GM23338 (cell line): ENCODE results near the gene CUX1. TPM values are rescaled to one million over a fixed set of nuclear protein-coding genes. Genes with fewer than 3 reads are reported as not detected.

Experiments
- ATAC-seq: fragments of 200-7000 bp; cut with Tn5 transposase; 3 replicates; pipeline ENCODE4 v1.9.1; 2020
- DNase-seq: peaks from one replicate; pipeline ENCODE4 v3.0.0-alpha.2; 2015; ENCODE audit warnings: low spot score
- H2AFZ ChIP-seq: fragments of 200-600 bp; sonication (generic); 2 replicates; pipeline ENCODE4 v1.8.0; 2016; ENCODE audit warnings: antibody characterized with exemption, mild to moderate bottlenecking, moderate library complexity
- H3F3A ChIP-seq: fragments of 200-600 bp; sonication (generic); replicated peaks from 2 replicates; pipeline ENCODE4 v1.8.0; 2017; ENCODE audit warnings: antibody characterized with exemption, mixed run types, low read depth
- H3K27ac ChIP-seq: fragments of 200-600 bp; sonication (generic); 2 replicates; pipeline ENCODE4 v1.6.1; 2016; ENCODE audit warnings: low read depth
- H3K27me3 ChIP-seq: fragments of 200-600 bp; sonication (generic); 2 replicates; pipeline ENCODE4 v1.8.0; 2016; ENCODE audit warnings: mild to moderate bottlenecking, mixed run types, moderate library complexity; ENCODE audit not compliant: insufficient read depth
- H3K36me3 ChIP-seq: fragments of 200-600 bp; sonication (generic); 2 replicates; pipeline ENCODE4 v1.8.0; 2016; ENCODE audit warnings: mild to moderate bottlenecking; ENCODE audit not compliant: insufficient read depth
- H3K4me1 ChIP-seq: fragments of 200-600 bp; sonication (generic); 2 replicates; pipeline ENCODE4 v1.8.0; 2016; ENCODE audit warnings: mild to moderate bottlenecking, moderate library complexity; ENCODE audit not compliant: insufficient read depth
- H3K4me2 ChIP-seq: fragments of 200-600 bp; sonication (generic); 2 replicates; pipeline ENCODE4 v1.7.1; 2017; ENCODE audit warnings: mixed run types
- H3K4me3 ChIP-seq: fragments of 200-600 bp; sonication (generic); 2 replicates; pipeline ENCODE4 v1.6.1; 2016; ENCODE audit warnings: mixed run types
- H3K79me2 ChIP-seq: fragments of 200-600 bp; sonication (generic); replicated peaks from 2 replicates; pipeline ENCODE4 v1.8.0; 2017; ENCODE audit warnings: mild to moderate bottlenecking; ENCODE audit not compliant: insufficient read depth
- H3K9me2 ChIP-seq: fragments of 200-600 bp; sonication (generic); 2 replicates; pipeline ENCODE4 v1.8.0; 2017; ENCODE audit not compliant: insufficient read depth
- H4K20me1 ChIP-seq: fragments of 200-600 bp; sonication (generic); replicated peaks from 2 replicates; pipeline ENCODE4 v1.8.0; 2017; ENCODE audit warnings: mild to moderate bottlenecking; ENCODE audit not compliant: insufficient read depth
- H3K27ac Mint-ChIP-seq: 2 replicates; pipeline ENCODE4 v1.8.0; 2020; ENCODE audit warnings: inconsistent platforms, mild to moderate bottlenecking, moderate library complexity, mixed read lengths
- H3K27me3 Mint-ChIP-seq: 3 replicates; pipeline ENCODE4 v1.8.0; 2022; ENCODE audit warnings: low read depth, mild to moderate bottlenecking, moderate library complexity, mixed read lengths, inconsistent platforms; ENCODE audit not compliant: insufficient read depth, poor library complexity
- H3K36me3 Mint-ChIP-seq: 3 replicates; pipeline ENCODE4 v1.8.0; 2021; ENCODE audit warnings: low read depth, mild to moderate bottlenecking, inconsistent platforms, moderate library complexity, mixed read lengths
- H3K4me1 Mint-ChIP-seq: 3 replicates; pipeline ENCODE4 v1.8.0; 2020; ENCODE audit warnings: mild to moderate bottlenecking, inconsistent platforms, mixed read lengths
- H3K4me3 Mint-ChIP-seq: 3 replicates; pipeline ENCODE4 v1.8.0; 2021; ENCODE audit warnings: moderate library complexity, mild to moderate bottlenecking, inconsistent platforms, mixed read lengths
- H3K9me3 Mint-ChIP-seq: 3 replicates; pipeline ENCODE4 v1.8.0; 2020; ENCODE audit warnings: moderate library complexity, mild to moderate bottlenecking, inconsistent platforms, mixed read lengths
- CREB1 ChIP-seq: fragments of 250-450 bp; sonication (Bioruptor Pico); IDR thresholded peaks from 2 replicates; pipeline ENCODE4 v1.5.0; 2020; ENCODE audit warnings: low read depth, mild to moderate bottlenecking, moderate library complexity
- EZH2 ChIP-seq: fragments of 200-600 bp; sonication (generic); IDR thresholded peaks from one replicate; pipeline ENCODE4 v1.8.0; 2017; ENCODE audit warnings: antibody characterized with exemption, mild to moderate bottlenecking, low read depth; ENCODE audit not compliant: unreplicated experiment
- EZH2phosphoT487 ChIP-seq: fragments of 200-600 bp; sonication (generic); IDR thresholded peaks from one replicate; pipeline ENCODE4 v1.8.1; 2018; ENCODE audit warnings: antibody characterized with exemption; ENCODE audit not compliant: unreplicated experiment
- JUNB ChIP-seq: IDR thresholded peaks from one replicate; pipeline ENCODE4 v1.6.1; 2016; ENCODE audit warnings: antibody characterized with exemption; ENCODE audit not compliant: unreplicated experiment
- NANOG ChIP-seq: IDR thresholded peaks from 2 replicates; pipeline ENCODE4 v1.6.1; 2016; ENCODE audit warnings: antibody characterized with exemption, borderline replicate concordance
- POLR2AphosphoS5 ChIP-seq: IDR thresholded peaks from 2 replicates; pipeline ENCODE4 v1.6.1; 2016; ENCODE audit warnings: antibody characterized with exemption, low read depth
- STAT1 ChIP-seq: IDR thresholded peaks from one replicate; pipeline ENCODE4 v1.6.1; 2016; ENCODE audit warnings: antibody characterized with exemption; ENCODE audit not compliant: unreplicated experiment
- ZNF114 ChIP-seq: fragments of 250-450 bp; sonication (Bioruptor Pico); IDR thresholded peaks from 2 replicates; pipeline ENCODE4 v1.5.0; 2020; ENCODE audit warnings: mild to moderate bottlenecking, moderate library complexity
- ZNF331 ChIP-seq: fragments of 250-450 bp; sonication (Bioruptor Pico); IDR thresholded peaks from 2 replicates; pipeline ENCODE4 v1.5.0; 2020; ENCODE audit warnings: low read depth, mild to moderate bottlenecking, moderate library complexity
- polyA plus RNA-seq: library from polyadenylated mRNA; unstranded; fragments of >200 nt; fragmentation: Nextera tagmentation; extraction: Ambion mirVana; gene quantifications from 2 replicates; pipeline ENCODE4 v1.2.1, GENCODE V29; 2016
- total RNA-seq: library from RNA; depleted of rRNA; stranded (reverse); fragments of >200 nt; shearing (Covaris generic); gene quantifications from 2 replicates; pipeline ENCODE4 v1.2.3, GENCODE V29; 2014
- TF ChIP-seq, protein P1 (sequence below): IDR thresholded peaks from 2 replicates; pipeline ENCODE4 v1.6.1; 2016; ENCODE audit warnings: antibody characterized with exemption
- TF ChIP-seq, protein P2 (sequence below): fragments of 250-450 bp; sonication (Bioruptor Pico); IDR thresholded peaks from 2 replicates; pipeline ENCODE4 v1.5.0; 2020; ENCODE audit warnings: mild to moderate bottlenecking, moderate library complexity
- TF ChIP-seq, protein P3 (sequence below), 2 experiments: fragments of 200-600 bp in 1 of 2; sonication (generic) in 1 of 2; conservative IDR thresholded peaks; 2 replicates each; pipeline versions ENCODE4 v1.5.1 to v1.6.1; 2016 to 2017; ENCODE audit warnings: antibody characterized with exemption in 2 of 2, low read depth in 2 of 2, mild to moderate bottlenecking in 2 of 2, moderate library complexity in 1 of 2
- TF ChIP-seq, protein P4 (sequence below): IDR thresholded peaks from one replicate; pipeline ENCODE4 v1.6.1; 2018; ENCODE audit warnings: antibody characterized with exemption; ENCODE audit not compliant: unreplicated experiment

The CUX1 gene
- total and polyA plus RNA-seq, 2 experiments from 2014 or later, result 49.9 to 64.0 TPM

DNA sequence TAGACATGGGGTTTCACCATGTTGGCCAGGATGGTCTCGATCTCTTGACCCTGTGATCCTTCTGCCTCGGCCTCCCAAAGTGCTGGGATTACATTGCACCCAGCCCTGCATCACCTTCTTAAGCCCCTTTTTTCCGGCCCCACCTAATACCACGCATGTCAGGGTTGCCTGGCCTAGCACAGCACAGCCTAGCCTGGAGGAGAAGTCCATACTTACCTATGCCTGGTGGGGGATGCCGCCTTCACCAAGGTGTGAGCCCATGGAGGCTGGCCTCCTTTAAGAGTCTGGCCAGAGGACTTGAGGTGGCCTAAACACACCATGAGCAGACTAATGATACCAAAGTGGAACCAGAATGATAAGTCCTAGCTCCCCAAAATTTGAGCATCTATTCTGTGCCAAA lies 22.0 kb upstream of the CUX1 start:
- no peak for ATAC-seq
- Histone ChIP-seq H3K4me3 (no peak overlapping the region), H3K79me2 (no peaks in the 10 kb centered on the region)

More for the DNA sequence above, 22.0 kb upstream of the CUX1 start:
- no peaks in the 10 kb centered on the region for H3K36me3 ChIP-seq
- H3F3A ChIP-seq, result no peaks in the 10 kb centered on the region
- Mint-ChIP-seq H3K36me3 (no peaks in the 10 kb centered on the region), H3K4me1 (no peaks in the 10 kb centered on the region), H3K27ac (no peak overlapping the region), H3K27me3 (peaks cover 4% of the 10 kb centered on the region), H3K4me3 (no peak overlapping the region), H3K9me3 (no peaks in the 10 kb centered on the region; the same call in 1 of the 3 replicates)
- H3K4me1 ChIP-seq, result no peaks in the 10 kb centered on the region
- H4K20me1 ChIP-seq, result no peaks in the 10 kb centered on the region
- no peaks in the 10 kb centered on the region for H3K27me3 ChIP-seq
- H3K9me2 ChIP-seq, result no peaks in the 10 kb centered on the region
- H3K27ac ChIP-seq, result no peak overlapping the region
- no peak overlapping the region for H2AFZ ChIP-seq
- TF ChIP-seq POLR2AphosphoS5 (no peak), CREB1 (CRISPR knock-in tag) (no peak), ZNF114 (CRISPR knock-in tag) (no peak), NANOG (no peak), ZNF331 (CRISPR knock-in tag) (no peak), EZH2phosphoT487 (no peak), JUNB (no peak), EZH2 (no peak), STAT1 (no peak)
- TF ChIP-seq, protein P1, sequence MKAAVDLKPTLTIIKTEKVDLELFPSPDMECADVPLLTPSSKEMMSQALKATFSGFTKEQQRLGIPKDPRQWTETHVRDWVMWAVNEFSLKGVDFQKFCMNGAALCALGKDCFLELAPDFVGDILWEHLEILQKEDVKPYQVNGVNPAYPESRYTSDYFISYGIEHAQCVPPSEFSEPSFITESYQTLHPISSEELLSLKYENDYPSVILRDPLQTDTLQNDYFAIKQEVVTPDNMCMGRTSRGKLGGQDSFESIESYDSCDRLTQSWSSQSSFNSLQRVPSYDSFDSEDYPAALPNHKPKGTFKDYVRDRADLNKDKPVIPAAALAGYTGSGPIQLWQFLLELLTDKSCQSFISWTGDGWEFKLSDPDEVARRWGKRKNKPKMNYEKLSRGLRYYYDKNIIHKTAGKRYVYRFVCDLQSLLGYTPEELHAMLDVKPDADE, result no peak
- TF ChIP-seq, protein P2, sequence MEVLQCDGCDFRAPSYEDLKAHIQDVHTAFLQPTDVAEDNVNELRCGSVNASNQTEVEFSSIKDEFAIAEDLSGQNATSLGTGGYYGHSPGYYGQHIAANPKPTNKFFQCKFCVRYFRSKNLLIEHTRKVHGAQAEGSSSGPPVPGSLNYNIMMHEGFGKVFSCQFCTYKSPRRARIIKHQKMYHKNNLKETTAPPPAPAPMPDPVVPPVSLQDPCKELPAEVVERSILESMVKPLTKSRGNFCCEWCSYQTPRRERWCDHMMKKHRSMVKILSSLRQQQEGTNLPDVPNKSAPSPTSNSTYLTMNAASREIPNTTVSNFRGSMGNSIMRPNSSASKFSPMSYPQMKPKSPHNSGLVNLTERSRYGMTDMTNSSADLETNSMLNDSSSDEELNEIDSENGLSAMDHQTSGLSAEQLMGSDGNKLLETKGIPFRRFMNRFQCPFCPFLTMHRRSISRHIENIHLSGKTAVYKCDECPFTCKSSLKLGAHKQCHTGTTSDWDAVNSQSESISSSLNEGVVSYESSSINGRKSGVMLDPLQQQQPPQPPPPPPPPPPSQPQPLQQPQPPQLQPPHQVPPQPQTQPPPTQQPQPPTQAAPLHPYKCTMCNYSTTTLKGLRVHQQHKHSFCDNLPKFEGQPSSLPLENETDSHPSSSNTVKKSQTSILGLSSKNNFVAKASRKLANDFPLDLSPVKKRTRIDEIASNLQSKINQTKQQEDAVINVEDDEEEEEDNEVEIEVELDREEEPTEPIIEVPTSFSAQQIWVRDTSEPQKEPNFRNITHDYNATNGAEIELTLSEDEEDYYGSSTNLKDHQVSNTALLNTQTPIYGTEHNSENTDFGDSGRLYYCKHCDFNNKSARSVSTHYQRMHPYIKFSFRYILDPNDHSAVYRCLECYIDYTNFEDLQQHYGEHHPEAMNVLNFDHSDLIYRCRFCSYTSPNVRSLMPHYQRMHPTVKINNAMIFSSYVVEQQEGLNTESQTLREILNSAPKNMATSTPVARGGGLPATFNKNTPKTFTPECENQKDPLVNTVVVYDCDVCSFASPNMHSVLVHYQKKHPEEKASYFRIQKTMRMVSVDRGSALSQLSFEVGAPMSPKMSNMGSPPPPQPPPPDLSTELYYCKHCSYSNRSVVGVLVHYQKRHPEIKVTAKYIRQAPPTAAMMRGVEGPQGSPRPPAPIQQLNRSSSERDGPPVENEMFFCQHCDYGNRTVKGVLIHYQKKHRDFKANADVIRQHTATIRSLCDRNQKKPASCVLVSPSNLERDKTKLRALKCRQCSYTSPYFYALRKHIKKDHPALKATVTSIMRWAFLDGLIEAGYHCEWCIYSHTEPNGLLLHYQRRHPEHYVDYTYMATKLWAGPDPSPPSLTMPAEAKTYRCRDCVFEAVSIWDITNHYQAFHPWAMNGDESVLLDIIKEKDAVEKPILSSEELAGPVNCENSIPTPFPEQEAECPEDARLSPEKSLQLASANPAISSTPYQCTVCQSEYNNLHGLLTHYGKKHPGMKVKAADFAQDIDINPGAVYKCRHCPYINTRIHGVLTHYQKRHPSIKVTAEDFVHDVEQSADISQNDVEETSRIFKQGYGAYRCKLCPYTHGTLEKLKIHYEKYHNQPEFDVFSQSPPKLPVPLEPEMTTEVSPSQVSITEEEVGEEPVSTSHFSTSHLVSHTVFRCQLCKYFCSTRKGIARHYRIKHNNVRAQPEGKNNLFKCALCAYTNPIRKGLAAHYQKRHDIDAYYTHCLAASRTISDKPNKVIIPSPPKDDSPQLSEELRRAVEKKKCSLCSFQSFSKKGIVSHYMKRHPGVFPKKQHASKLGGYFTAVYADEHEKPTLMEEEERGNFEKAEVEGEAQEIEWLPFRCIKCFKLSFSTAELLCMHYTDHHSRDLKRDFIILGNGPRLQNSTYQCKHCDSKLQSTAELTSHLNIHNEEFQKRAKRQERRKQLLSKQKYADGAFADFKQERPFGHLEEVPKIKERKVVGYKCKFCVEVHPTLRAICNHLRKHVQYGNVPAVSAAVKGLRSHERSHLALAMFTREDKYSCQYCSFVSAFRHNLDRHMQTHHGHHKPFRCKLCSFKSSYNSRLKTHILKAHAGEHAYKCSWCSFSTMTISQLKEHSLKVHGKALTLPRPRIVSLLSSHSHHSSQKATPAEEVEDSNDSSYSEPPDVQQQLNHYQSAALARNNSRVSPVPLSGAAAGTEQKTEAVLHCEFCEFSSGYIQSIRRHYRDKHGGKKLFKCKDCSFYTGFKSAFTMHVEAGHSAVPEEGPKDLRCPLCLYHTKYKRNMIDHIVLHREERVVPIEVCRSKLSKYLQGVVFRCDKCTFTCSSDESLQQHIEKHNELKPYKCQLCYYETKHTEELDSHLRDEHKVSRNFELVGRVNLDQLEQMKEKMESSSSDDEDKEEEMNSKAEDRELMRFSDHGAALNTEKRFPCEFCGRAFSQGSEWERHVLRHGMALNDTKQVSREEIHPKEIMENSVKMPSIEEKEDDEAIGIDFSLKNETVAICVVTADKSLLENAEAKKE, result no peak
- TF ChIP-seq, protein P3, sequence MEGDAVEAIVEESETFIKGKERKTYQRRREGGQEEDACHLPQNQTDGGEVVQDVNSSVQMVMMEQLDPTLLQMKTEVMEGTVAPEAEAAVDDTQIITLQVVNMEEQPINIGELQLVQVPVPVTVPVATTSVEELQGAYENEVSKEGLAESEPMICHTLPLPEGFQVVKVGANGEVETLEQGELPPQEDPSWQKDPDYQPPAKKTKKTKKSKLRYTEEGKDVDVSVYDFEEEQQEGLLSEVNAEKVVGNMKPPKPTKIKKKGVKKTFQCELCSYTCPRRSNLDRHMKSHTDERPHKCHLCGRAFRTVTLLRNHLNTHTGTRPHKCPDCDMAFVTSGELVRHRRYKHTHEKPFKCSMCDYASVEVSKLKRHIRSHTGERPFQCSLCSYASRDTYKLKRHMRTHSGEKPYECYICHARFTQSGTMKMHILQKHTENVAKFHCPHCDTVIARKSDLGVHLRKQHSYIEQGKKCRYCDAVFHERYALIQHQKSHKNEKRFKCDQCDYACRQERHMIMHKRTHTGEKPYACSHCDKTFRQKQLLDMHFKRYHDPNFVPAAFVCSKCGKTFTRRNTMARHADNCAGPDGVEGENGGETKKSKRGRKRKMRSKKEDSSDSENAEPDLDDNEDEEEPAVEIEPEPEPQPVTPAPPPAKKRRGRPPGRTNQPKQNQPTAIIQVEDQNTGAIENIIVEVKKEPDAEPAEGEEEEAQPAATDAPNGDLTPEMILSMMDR (conservative IDR thresholded peaks at IDR 0.05; ENCODE audit: low read depth in 2 of 2), result no peak
- TF ChIP-seq, protein P4, sequence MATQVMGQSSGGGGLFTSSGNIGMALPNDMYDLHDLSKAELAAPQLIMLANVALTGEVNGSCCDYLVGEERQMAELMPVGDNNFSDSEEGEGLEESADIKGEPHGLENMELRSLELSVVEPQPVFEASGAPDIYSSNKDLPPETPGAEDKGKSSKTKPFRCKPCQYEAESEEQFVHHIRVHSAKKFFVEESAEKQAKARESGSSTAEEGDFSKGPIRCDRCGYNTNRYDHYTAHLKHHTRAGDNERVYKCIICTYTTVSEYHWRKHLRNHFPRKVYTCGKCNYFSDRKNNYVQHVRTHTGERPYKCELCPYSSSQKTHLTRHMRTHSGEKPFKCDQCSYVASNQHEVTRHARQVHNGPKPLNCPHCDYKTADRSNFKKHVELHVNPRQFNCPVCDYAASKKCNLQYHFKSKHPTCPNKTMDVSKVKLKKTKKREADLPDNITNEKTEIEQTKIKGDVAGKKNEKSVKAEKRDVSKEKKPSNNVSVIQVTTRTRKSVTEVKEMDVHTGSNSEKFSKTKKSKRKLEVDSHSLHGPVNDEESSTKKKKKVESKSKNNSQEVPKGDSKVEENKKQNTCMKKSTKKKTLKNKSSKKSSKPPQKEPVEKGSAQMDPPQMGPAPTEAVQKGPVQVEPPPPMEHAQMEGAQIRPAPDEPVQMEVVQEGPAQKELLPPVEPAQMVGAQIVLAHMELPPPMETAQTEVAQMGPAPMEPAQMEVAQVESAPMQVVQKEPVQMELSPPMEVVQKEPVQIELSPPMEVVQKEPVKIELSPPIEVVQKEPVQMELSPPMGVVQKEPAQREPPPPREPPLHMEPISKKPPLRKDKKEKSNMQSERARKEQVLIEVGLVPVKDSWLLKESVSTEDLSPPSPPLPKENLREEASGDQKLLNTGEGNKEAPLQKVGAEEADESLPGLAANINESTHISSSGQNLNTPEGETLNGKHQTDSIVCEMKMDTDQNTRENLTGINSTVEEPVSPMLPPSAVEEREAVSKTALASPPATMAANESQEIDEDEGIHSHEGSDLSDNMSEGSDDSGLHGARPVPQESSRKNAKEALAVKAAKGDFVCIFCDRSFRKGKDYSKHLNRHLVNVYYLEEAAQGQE, result no peak
- DNase-seq, result no peak
- H3K4me2 ChIP-seq, result no peak overlapping the region
